MCF 10A (cell line): ENCODE data around the gene DHX9. TPM values are rescaled to one million over a fixed set of nuclear protein-coding genes. Genes with fewer than 3 reads are reported as not detected.

Source experiments
- BruUV-seq: library from RNA; stranded (reverse); fragments of 400-500 nt; replicated peaks from 2 replicates; lab custom pipeline; 2021; lab: Mats Ljungman, UMichigan
- CTCF ChIA-PET: fragments of 300-600 bp; sonication (Branson Sonifier 250); formaldehyde crosslinking; extraction: SDS; loops from one replicate; lab custom pipeline; 2021; ENCODE audit warnings: antibody characterized with exemption, inconsistent platforms; lab: Yijun Ruan, JAX
- POLR2A ChIA-PET: fragments of 300-600, 350-650 bp; sonication (Branson Sonifier 250); formaldehyde crosslinking; extraction: SDS; loops from one replicate; lab custom pipeline; 2020; ENCODE audit warnings: antibody characterized with exemption, inconsistent platforms; lab: Yijun Ruan, JAX
- DNase-seq: peaks from one replicate; pipeline ENCODE4 v3.0.0-alpha.2; 2018; ENCODE audit not compliant: unreplicated experiment
- H3K27ac Mint-ChIP-seq: one replicate; pipeline ENCODE4 v1.8.0; 2022; ENCODE audit warnings: mild to moderate bottlenecking, low read depth, mixed read lengths; ENCODE audit not compliant: unreplicated experiment
- H3K27me3 Mint-ChIP-seq: one replicate; pipeline ENCODE4 v1.8.0; 2022; ENCODE audit warnings: mixed read lengths; ENCODE audit not compliant: insufficient read depth, unreplicated experiment
- H3K36me3 Mint-ChIP-seq: one replicate; pipeline ENCODE4 v1.8.0; 2022; ENCODE audit warnings: mild to moderate bottlenecking, moderate library complexity, mixed read lengths; ENCODE audit not compliant: insufficient read depth, unreplicated experiment
- H3K4me1 Mint-ChIP-seq: one replicate; pipeline ENCODE4 v1.8.0; 2022; ENCODE audit warnings: mixed read lengths; ENCODE audit not compliant: insufficient read depth, unreplicated experiment
- H3K4me3 Mint-ChIP-seq: one replicate; pipeline ENCODE4 v1.8.0; 2022; ENCODE audit warnings: mild to moderate bottlenecking, moderate library complexity, mixed read lengths; ENCODE audit not compliant: unreplicated experiment
- H3K9me3 Mint-ChIP-seq: one replicate; pipeline ENCODE4 v1.8.0; 2022; ENCODE audit warnings: mixed read lengths; ENCODE audit not compliant: unreplicated experiment
- CTCF ChIP-seq: fragments of 200-600 bp; IDR thresholded peaks from one replicate; pipeline ENCODE4 v1.8.0; 2022; ENCODE audit warnings: antibody characterized with exemption, mild to moderate bottlenecking; ENCODE audit not compliant: unreplicated experiment
- intact Hi-C: fragments of 100-400 bp; cut with micrococcal nuclease; formaldehyde crosslinking; loops from 2 replicates; pipeline ENCODE4 v1.14.1; 2022
- total RNA-seq: library from RNA; stranded (reverse); gene quantifications from 2 replicates; pipeline ENCODE4 v1.2.3, GENCODE V29; 2022

The DHX9 gene
- total RNA-seq, 1 experiment from 2014 or later = 107 TPM

- POLR2A ChIA-PET = interaction anchor here (0.8 to 1.7 kb wide), 3 partner anchors 10 to 25 kb away, joined by 3 to 4 read pairs (median 4); no protein-coding TSS in a partner anchor
- no peak overlapping the region for H3K4me3 Mint-ChIP-seq
- intact Hi-C loops = no loop called here
- CTCF ChIA-PET = interaction anchor here (0.7 to 2.2 kb wide), 3 partner anchors 12 to 14 kb away, joined by 3 to 10 read pairs (median 3); no protein-coding TSS in a partner anchor
- no peaks in the 10 kb centered on the region for H3K9me3 Mint-ChIP-seq
- DNase-seq = no peak
- no TSS peak for BruUV-seq
- no peak overlapping the region for H3K27ac Mint-ChIP-seq
- TF ChIP-seq CTCF = no peak
- H3K4me1 Mint-ChIP-seq = no peaks in the 10 kb centered on the region
- H3K36me3 Mint-ChIP-seq = peaks cover 6% of the 10 kb centered on the region
- H3K27me3 Mint-ChIP-seq = no peaks in the 10 kb centered on the region
These were observed 12.3 kb upstream of the DHX9 start for GRCh38 chr1:182826892-182827291.

- no peaks in the 10 kb centered on the region for H3K36me3 Mint-ChIP-seq
- peaks cover 6% of the 10 kb centered on the region for H3K4me1 Mint-ChIP-seq
- no peak overlapping the region for H3K4me3 Mint-ChIP-seq
- no peaks in the 10 kb centered on the region for H3K9me3 Mint-ChIP-seq
- TF ChIP-seq CTCF = no peak
- no TSS peak for BruUV-seq
- no peaks in the 10 kb centered on the region for H3K27me3 Mint-ChIP-seq
- intact Hi-C loops = no loop called here
- no peak overlapping the region for H3K27ac Mint-ChIP-seq
- CTCF ChIA-PET = interaction anchor here (0.6 to 1.5 kb wide), 3 partner anchors 10 to 881 kb away, joined by 3 read pairs; no protein-coding TSS in a partner anchor
- POLR2A ChIA-PET = interaction anchor here (0.6 to 1.0 kb wide), 3 partner anchors 11 to 28 kb away, joined by 3 to 5 read pairs (median 4); no protein-coding TSS in a partner anchor
- DNase-seq = no peak
These were observed 9.7 kb upstream of the DHX9 start for GRCh38 chr1:182829285-182829932.

- no peaks in the 10 kb centered on the region for H3K9me3 Mint-ChIP-seq
- TF ChIP-seq CTCF = no peak
- DNase-seq = peak; percentile 72
- no peak overlapping the region for H3K4me3 Mint-ChIP-seq
- ChIA-PET CTCF (interaction anchor here (1.0 kb wide), 1 partner anchor 23 kb away, joined by 3 read pairs; no protein-coding TSS in a partner anchor), POLR2A (interaction anchor here (0.6 to 1.1 kb wide), 2 partner anchors 29 to 441 kb away, joined by 3 read pairs; no protein-coding TSS in a partner anchor)
- H3K27me3 Mint-ChIP-seq = no peaks in the 10 kb centered on the region
- no TSS peak for BruUV-seq
- no peaks in the 10 kb centered on the region for H3K36me3 Mint-ChIP-seq
- peak overlapping the region; percentile 1 for H3K27ac Mint-ChIP-seq
- intact Hi-C loops = no loop called here
- peaks cover 6% of the 10 kb centered on the region for H3K4me1 Mint-ChIP-seq
These were observed 5.9 kb upstream of the DHX9 start for GRCh38 chr1:182833271-182833670.

GRCh38 chr1:182834326-182834725, 4.8 kb upstream of the DHX9 start:
- POLR2A ChIA-PET = interaction anchor here (0.6 to 1.4 kb wide), 2 partner anchors 9 to 231 kb away, joined by 4 to 6 read pairs; partner anchors contain the start of gene RGS16

More at GRCh38 chr1:182834326-182834725, 4.8 kb upstream of the DHX9 start:
- peaks cover 12% of the 10 kb centered on the region for H3K4me1 Mint-ChIP-seq
- no peaks in the 10 kb centered on the region for H3K27me3 Mint-ChIP-seq
- intact Hi-C loops = no loop called here
- no peak overlapping the region for H3K27ac Mint-ChIP-seq
- no peak for TF ChIP-seq CTCF
- no peak for DNase-seq
- H3K4me3 Mint-ChIP-seq = no peak overlapping the region
- no peaks in the 10 kb centered on the region for H3K9me3 Mint-ChIP-seq
- CTCF ChIA-PET = interaction anchor here (0.6 to 0.9 kb wide), 4 partner anchors 49 to 752 kb away, joined by 3 to 4 read pairs (median 4); no protein-coding TSS in a partner anchor
- BruUV-seq = no TSS peak
- H3K36me3 Mint-ChIP-seq = peaks cover 3% of the 10 kb centered on the region
